SIG-M5 (cell line): Measurements from ENCODE around the gene RPIA.
"Not testable (repeated sequence)": the region's sequence is repeated elsewhere in the genome, so short reads cannot be mapped to it uniquely, and the experiment has no call there.

Source experiments
- DNase-seq: peaks from one replicate; lab custom pipeline; 2025; lab: John Stamatoyannopoulos, UW

Gene RPIA

DNA sequence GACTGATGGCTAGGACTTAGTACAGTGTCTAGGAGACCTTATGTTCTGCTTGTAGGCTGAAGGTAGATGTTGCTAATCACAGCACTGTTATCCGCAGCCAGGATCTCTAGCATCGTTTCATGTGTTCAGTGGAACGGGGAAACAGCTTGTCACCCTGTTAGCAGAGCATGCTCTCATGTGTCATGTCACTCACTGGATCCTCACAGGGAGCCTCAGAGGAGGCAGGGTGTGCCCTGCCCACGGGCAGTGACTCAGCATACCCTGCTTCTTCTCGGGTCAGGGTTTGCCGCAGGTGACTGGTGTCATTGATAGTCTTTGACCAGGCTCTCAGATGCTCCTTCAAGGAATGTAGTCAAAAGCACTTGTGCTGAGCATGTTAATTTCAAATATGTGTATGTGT is 44.4 kb downstream of the RPIA start:
- DNase-seq = no peak

GRCh38 chr2:88736437-88736836 is 45.0 kb downstream of the RPIA start:
- DNase-seq = no peak

DNA sequence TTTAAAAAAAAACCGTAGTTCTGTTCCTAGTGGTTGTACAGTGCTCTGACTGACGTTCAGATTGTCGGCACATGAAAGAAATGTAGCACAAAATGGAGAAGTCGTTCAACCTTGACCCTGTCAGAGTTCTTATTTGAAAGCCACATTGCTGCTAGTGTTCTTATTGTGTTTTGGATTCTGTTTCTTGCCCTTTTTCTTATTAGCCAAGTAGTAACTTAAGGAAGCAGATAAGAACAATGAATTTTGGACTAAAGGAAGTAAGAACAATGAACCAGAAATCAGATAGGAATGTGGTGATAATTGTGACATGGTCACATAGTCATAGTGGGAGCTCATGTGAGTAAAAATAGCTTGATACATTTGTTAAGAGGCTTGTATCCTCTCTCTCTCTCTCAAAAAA is 45.9 kb downstream of the RPIA start:
- DNase-seq = no peak

- no peak for DNase-seq
Observed at GRCh38 chr2:88738271-88738670, 46.8 kb downstream of the RPIA start.

DNA sequence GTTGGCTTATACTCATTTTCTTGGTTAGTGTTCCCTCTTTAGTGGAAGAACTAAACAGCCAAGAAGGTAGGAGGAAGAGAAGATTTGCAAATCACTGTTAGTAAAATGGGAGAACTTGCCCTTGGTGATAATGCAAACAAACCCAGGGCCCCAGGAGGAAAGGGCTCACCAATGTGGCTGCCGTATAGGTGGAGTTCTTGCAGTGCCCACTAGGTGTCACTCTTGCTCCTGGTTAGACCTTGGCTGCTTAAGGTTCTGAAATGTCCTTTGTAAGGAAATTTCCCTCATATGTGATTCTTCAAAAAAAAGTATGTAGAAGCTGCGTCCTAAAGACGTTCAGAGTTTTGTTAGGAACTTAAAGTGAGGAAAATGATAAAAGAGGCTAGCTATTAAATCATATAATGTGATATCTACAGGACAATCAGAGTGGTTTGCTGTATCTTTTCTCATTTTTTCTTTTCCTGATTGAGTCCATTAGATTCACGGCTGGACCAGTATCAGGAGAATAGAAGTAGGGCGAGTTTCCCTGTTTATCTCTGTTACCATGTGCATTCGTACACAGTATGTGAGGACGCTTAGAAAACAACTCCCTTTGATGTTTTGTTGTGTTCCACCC is 48.6 kb downstream of the RPIA start:
- DNase-seq = no peak

DNA sequence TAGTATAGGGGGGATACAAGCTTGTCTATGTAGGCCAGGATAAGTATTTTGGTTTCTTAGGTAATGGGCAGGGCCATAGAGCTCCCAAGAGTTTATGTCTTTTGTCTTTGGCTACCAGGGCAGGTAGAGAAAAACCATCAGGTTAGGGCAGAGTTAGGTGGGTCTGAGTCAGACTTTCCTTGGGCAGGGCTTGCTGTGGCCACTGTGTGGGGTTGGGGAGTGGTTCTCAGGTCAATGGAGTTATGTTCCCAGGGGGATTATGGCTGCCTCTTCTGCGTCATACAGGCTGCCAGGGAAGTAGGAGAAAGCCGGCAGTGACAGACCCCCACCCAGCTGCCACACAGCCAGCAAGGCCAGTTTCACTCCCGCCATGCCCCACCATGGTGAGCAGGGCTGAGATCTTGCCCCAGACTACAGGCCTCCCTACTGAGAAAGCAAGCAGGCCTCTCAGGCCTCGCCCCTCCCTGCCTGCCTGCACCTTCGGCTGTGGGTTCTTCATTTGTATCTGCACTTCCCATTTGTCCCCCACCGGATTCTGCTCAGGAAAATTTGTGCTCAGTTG is 55.5 kb downstream of the RPIA start:
- DNase-seq = no peak

DNA sequence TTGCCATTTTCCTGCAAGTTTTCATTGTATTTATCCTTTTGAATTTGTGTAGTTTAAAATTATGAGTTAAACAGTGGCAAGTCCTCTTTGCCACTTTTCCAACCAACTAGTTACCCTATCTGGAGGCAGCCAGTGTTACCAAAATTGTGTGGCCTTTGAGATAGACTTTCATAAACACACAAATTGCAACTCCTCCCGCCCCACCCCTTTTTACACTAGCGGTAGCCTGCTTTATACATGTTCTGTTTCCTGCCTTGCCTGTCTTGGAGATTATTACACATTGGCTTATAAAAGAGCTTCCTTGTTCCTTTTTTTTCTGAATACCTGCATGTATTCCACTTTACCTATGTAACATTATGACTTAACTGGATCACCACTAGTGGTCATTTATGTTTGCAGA is 56.5 kb downstream of the RPIA start:
- DNase-seq = no peak

DNA sequence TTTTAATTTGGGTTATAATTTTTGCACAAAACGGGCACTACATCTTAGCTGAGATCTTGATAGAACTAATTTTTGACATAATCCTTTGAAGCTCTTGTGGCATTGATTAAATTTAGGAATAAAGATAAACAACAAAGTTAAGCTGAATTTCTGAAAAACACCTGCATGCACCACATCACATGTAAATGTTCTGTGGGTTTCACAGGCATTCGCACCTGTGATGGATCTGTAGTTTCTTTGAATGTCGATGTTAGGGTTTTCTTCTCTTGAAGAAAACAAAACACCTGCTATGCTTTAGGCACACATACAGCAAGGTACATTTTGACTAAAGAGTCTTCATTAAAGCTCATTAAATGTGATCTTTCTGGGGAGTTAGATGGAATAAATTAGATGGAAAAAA is 60.3 kb downstream of the RPIA start:
- no peak for DNase-seq

DNA sequence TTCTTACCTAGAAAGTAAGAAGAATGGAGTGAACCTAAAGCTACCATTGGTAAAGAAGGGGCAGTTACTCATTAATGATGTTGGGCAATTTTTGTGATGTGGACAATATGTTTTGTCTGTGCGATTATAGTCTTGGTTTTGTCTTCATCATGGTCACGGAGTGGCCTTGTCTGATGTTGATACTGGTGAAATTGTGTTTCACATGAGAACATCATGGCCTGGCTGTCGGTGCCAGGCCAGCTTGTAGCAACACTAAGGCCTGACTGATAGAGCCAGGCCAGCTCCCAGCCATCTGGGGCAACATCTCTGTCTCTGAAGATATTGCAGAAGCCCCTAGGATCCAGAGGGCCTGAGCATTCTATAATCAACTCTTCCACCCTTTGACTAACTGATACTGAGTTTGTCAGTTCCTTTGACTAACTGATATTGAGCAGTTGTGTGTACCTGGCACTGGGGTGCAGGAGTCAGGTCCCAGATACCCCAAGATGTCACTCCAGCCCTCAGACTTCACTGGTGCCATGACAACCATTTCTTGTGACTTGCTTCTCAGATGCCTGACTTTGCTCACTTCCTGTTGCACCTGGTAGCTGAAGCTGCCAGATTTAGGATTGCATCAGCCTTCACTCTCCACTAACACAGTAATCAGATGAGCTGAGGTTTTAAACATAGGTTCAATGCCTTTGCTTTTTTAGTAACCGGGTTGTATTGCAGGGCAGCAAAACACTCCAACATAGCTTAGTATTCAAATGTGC is 62.5 kb downstream of the RPIA start:
- no peak for DNase-seq

DNA sequence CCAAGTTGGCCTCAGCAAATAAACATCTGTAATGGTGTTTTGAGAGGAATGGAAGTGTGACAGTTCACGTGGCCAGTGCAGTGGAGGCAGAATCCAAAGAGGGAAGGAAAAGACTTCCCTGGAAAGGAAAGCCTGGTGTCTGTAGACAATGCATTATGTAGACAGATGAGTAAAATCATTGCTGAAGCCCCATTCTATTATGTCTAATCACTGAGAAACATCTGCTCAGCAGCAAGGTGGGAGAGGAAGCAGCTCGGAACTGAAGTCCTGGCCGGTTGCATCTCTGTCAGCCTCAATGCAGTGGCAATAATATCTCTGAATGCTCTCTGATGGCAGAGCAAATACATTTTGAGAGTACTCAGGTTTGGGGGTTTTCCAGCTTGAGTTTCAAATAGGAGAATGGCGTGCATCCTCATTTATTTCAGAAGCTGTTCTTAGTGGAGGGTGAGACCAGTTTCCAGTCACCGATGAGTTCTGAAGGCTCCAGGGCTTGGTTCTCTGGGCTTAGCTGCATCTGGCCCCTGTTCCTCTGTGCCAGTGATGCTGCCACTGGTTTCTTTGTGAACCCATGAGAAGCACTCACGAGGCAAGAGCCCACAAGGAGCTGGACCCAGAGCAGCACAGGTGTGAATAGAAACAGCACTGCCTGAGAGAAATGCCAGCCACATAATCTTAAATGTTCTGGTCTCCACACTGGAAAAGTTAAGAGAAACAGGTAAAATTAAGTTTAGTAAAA is 63.3 kb downstream of the RPIA start:
- DNase-seq = no peak

- DNase-seq = no peak
Observed at GRCh38 chr2:88755836-88756235, 64.4 kb downstream of the RPIA start.

DNA sequence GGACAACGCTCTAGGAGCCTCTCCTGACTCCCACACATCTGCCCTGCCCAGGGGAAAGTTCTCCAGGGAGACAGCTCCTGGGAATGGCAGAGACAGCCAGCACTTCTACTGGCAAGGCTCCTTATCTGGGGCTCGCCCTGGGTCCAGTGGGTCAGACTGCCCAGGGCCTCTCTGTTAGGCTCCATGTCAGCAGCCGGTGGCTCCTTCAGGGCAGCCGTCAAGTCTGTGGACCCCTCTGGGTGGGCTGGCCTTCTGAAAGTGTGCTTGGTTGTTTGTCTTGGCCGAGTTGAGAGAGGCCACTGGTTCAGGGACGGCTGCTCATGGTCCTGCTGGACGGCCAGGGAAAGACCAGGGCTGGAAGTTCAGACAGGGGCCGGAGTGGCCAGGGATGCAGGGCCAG is 65.6 kb downstream of the RPIA start:
- no peak for DNase-seq

DNA sequence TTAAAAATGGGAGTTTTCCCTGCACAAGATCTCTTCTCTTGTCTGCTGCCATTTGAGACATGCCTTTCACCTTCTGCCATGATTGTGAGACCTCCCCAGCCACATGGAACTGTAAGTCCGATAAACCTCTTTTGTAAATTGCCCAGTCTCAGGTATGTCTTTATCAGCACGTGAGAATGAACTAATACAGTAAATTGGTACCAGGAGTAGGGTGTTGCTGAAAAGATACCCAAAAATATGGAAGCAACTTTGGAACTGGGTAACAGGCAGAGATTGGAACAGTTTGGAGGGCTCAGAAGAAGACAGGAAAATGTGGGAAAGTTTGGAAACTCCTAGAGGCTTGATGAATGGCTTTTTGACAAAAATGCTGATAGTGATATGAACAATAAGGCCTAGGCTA is 67.2 kb downstream of the RPIA start:
- DNase-seq = not testable (repeated sequence)

GRCh38 chr2:88760819-88761598 is 69.5 kb downstream of the RPIA start:
- DNase-seq = no peak

GRCh38 chr2:88764141-88764849 is 72.8 kb downstream of the RPIA start:
- DNase-seq = no peak

GRCh38 chr2:88764850-88765153 is 73.3 kb downstream of the RPIA start:
- no peak for DNase-seq

GRCh38 chr2:88765154-88765888 is 73.8 kb downstream of the RPIA start:
- no peak for DNase-seq

GRCh38 chr2:88765889-88766481 is 74.5 kb downstream of the RPIA start:
- not testable (repeated sequence) for DNase-seq

DNA sequence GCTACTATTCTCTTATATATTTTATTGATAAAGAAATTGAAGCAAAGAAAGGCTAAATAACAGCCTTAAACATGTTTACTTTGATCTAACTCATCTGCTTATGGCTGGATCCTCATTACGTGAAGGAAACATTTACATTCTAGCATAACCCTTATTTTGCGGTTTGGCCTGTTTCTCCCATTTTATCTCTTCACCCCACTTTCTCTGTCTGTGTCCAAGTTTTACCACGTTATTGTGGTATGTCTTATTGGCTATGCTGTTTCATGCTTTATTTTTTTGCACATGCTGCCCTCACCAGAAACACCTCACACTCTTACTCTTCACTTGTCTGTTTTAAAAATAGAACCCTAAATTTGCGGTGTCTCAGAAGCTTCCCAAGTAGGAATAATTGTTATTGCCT is 78.5 kb downstream of the RPIA start:
- no peak for DNase-seq

- DNase-seq = not testable (repeated sequence)
Observed at GRCh38 chr2:88773233-88774028, 82.0 kb downstream of the RPIA start.
